ENCODE data around the gene C22orf42.
"Not testable (repeated sequence)": the region's sequence is repeated elsewhere in the genome, so short reads cannot be mapped to it uniquely, and the experiment has no call there.

C22orf42 gene

GRCh38 chr22:32158712-32159533 lies at the start of gene C22orf42:
C22orf42 (minus strand) TSS chr22:32159303; CDS start chr22:32159215, 88 bp downstream.
- DNase-seq (ENCODE audit: low read depth) = no peak

GRCh38 chr22:32208681-32209080 lies 49.6 kb upstream of the C22orf42 start:
- DNase-seq (ENCODE audit: low read depth) = no peak

- no peak for DNase-seq (ENCODE audit: low read depth)
Measured at GRCh38 chr22:32207971-32208480, 48.9 kb upstream of the C22orf42 start.

- DNase-seq (ENCODE audit: low read depth) = peak; percentile 21
Measured at GRCh38 chr22:32206774-32207758, 48.0 kb upstream of the C22orf42 start.

- DNase-seq (ENCODE audit: low read depth) = no peak
Measured at GRCh38 chr22:32205974-32206773, 47.1 kb upstream of the C22orf42 start.

GRCh38 chr22:32204856-32205722 lies 46.0 kb upstream of the C22orf42 start, which contains the start of gene RFPL2:
RFPL2 (minus strand) TSS chr22:32205073; CDS start chr22:32202451, 2,622 bp downstream.
- peak; percentile 4 for DNase-seq (ENCODE audit: low read depth)

GRCh38 chr22:32204040-32204855 lies 45.1 kb upstream of the C22orf42 start:
- DNase-seq (ENCODE audit: low read depth) = no peak

- DNase-seq (ENCODE audit: low read depth) = no peak
Measured at GRCh38 chr22:32203181-32204039, 44.3 kb upstream of the C22orf42 start.

GRCh38 chr22:32202539-32203180 lies 43.6 kb upstream of the C22orf42 start:
- DNase-seq (ENCODE audit: low read depth) = peak; percentile 26

GRCh38 chr22:32202161-32202538 lies 43.0 kb upstream of the C22orf42 start:
- DNase-seq (ENCODE audit: low read depth) = no peak

- DNase-seq (ENCODE audit: low read depth) = no peak
Measured at GRCh38 chr22:32200752-32201151, 41.6 kb upstream of the C22orf42 start.

- DNase-seq (ENCODE audit: low read depth) = no peak
Measured at GRCh38 chr22:32199961-32200360, 40.9 kb upstream of the C22orf42 start.

GRCh38 chr22:32199341-32199740 lies 40.2 kb upstream of the C22orf42 start:
- DNase-seq (ENCODE audit: low read depth) = no peak

GRCh38 chr22:32197553-32198226 lies 38.6 kb upstream of the C22orf42 start:
- not testable (repeated sequence) for DNase-seq (ENCODE audit: low read depth)

- not testable (repeated sequence) for DNase-seq (ENCODE audit: low read depth)
Measured at GRCh38 chr22:32195900-32196299, 36.8 kb upstream of the C22orf42 start.

GRCh38 chr22:32193346-32193745 lies 34.2 kb upstream of the C22orf42 start:
- DNase-seq (ENCODE audit: low read depth) = not testable (repeated sequence)

GRCh38 chr22:32191021-32191420 lies 31.9 kb upstream of the C22orf42 start:
- not testable (repeated sequence) for DNase-seq (ENCODE audit: low read depth)

- DNase-seq (ENCODE audit: low read depth) = no peak
Measured at GRCh38 chr22:32185821-32186220, 26.7 kb upstream of the C22orf42 start.
